GM19395 (cell line): ENCODE data around the gene TECTA.

ENCODE experiments used
- ATAC-seq: cut with Tn5 transposase; IDR thresholded peaks from one replicate; pipeline ENCODE4 v1.9.1; 2021; ENCODE audit warnings: mild to moderate bottlenecking, moderate library complexity; ENCODE audit not compliant: unreplicated experiment

TECTA gene

GRCh38 chr11:121100943-121101342 is at the start of gene TECTA:
Gene TECTA, plus strand, starts transcription at chr11:121101243. Its CDS starts 1,423 bp downstream, at chr11:121102666.
- no peak for ATAC-seq

- no peak for ATAC-seq
These were observed 47.8 kb upstream of the TECTA start for GRCh38 chr11:121053244-121053643.

- no peak for ATAC-seq
These were observed 46.8 kb upstream of the TECTA start for GRCh38 chr11:121054266-121054665.

GRCh38 chr11:121055076-121055475 is 46.0 kb upstream of the TECTA start:
- no peak for ATAC-seq

- no peak for ATAC-seq
These were observed 43.1 kb upstream of the TECTA start for GRCh38 chr11:121057922-121058321.

GRCh38 chr11:121058941-121059340 is 42.1 kb upstream of the TECTA start:
- no peak for ATAC-seq

- peak; percentile 99 for ATAC-seq
These were observed 41.4 kb upstream of the TECTA start for GRCh38 chr11:121059605-121060004.

GRCh38 chr11:121063728-121064127 is 37.3 kb upstream of the TECTA start:
- ATAC-seq = no peak

GRCh38 chr11:121066623-121067022 is 34.4 kb upstream of the TECTA start:
- ATAC-seq = no peak

GRCh38 chr11:121067026-121067425 is 34.0 kb upstream of the TECTA start:
- no peak for ATAC-seq

- no peak for ATAC-seq
These were observed 33.6 kb upstream of the TECTA start for GRCh38 chr11:121067453-121067852.

- no peak for ATAC-seq
These were observed 32.9 kb upstream of the TECTA start for GRCh38 chr11:121067962-121068647.

- ATAC-seq = no peak
These were observed 32.3 kb upstream of the TECTA start for GRCh38 chr11:121068787-121069186.

- ATAC-seq = no peak
These were observed 29.8 kb upstream of the TECTA start for GRCh38 chr11:121070951-121071845.

- no peak for ATAC-seq
These were observed 29.1 kb upstream of the TECTA start for GRCh38 chr11:121071846-121072450.

- ATAC-seq = no peak
These were observed 19.7 kb upstream of the TECTA start for GRCh38 chr11:121081321-121081720.

GRCh38 chr11:121082219-121082618 is 18.8 kb upstream of the TECTA start:
- ATAC-seq = no peak

- no peak for ATAC-seq
These were observed 18.4 kb upstream of the TECTA start for GRCh38 chr11:121082670-121083069.

- ATAC-seq = no peak
These were observed 14.2 kb upstream of the TECTA start for GRCh38 chr11:121086866-121087265.

GRCh38 chr11:121089566-121089965 is 11.5 kb upstream of the TECTA start:
- ATAC-seq = no peak

- ATAC-seq = no peak
These were observed 10.8 kb upstream of the TECTA start for GRCh38 chr11:121090145-121090721.
